Activated T-helper 1 cell treated with anti-CD3 and anti-CD28 coated beads, Interleukin-12 subunit alpha, Interleukin-12 subunit beta, Interleukin-2, Interleukin-4 antibody, amounts not matched to agents 30 ng/mL and 10 ng/mL and 1 ng/mL, durations not matched to agents 14 hours and 24 hours and 36 hours (primary cell): ENCODE results near the gene RAP2C. TPM values are rescaled to one million over a fixed set of nuclear protein-coding genes. Genes with fewer than 3 reads are reported as not detected.
"Not testable (repeated sequence)": the region's sequence is repeated elsewhere in the genome, so short reads cannot be mapped to it uniquely, and the experiment has no call there.

ENCODE experiments used
- DNase-seq: peaks from one replicate; pipeline ENCODE4 v3.0.0; 2021; ENCODE audit warnings: low spot score
- H3K27ac Mint-ChIP-seq: one replicate; pipeline ENCODE4 v1.8.0; 2021; ENCODE audit warnings: mild to moderate bottlenecking, mixed read lengths
- H3K27me3 Mint-ChIP-seq: one replicate; pipeline ENCODE4 v1.8.0; 2022; ENCODE audit warnings: mild to moderate bottlenecking, moderate library complexity, mixed read lengths; ENCODE audit not compliant: insufficient read depth
- H3K36me3 Mint-ChIP-seq: one replicate; pipeline ENCODE4 v1.8.0; 2021; ENCODE audit warnings: low read depth, mixed read lengths
- H3K4me1 Mint-ChIP-seq: one replicate; pipeline ENCODE4 v1.8.0; 2021; ENCODE audit warnings: low read depth, mixed read lengths
- H3K4me3 Mint-ChIP-seq: one replicate; pipeline ENCODE4 v1.8.0; 2021; ENCODE audit warnings: mild to moderate bottlenecking, moderate library complexity, mixed read lengths
- H3K9me3 Mint-ChIP-seq: one replicate; pipeline ENCODE4 v1.8.0; 2021; ENCODE audit warnings: mixed read lengths
- intact Hi-C: fragments of 100-400 bp; cut with micrococcal nuclease; formaldehyde crosslinking; loops from one replicate; pipeline ENCODE4 v1.15.1; 2024
- total RNA-seq: library from RNA; stranded (reverse); gene quantifications from 2 replicates; pipeline ENCODE4 v1.2.3, GENCODE V29; 2022

Gene RAP2C
- total RNA-seq, 1 donor from 2014 or later = 33.8 TPM

DNA sequence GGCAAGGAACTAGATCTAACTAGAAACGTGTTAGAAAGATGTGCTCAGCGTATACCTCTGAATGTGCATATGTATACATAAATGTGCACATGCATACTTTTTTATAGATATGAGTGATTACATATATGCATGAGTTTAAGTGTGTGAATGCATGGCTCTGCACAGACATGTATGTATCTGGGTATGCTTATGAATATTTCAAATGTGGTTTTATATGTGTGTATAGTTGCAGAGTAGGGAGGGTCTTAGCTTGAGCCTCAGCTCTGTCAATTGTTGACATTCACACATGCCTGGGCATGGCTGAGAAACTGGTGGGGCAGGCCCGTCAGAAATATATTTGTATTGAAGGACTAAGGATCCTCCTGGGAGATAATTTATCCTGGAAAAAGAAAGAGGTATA lies 31.1 kb downstream of the RAP2C start:
- no peak for DNase-seq
- Mint-ChIP-seq H3K36me3 (no peaks in the 10 kb centered on the region), H3K27me3 (no peaks in the 10 kb centered on the region), H3K4me3 (no peak overlapping the region), H3K4me1 (no peaks in the 10 kb centered on the region), H3K27ac (no peak overlapping the region), H3K9me3 (no peaks in the 10 kb centered on the region)
- intact Hi-C loops = no loop called here

- no peak for DNase-seq
- Mint-ChIP-seq H3K4me1 (no peaks in the 10 kb centered on the region), H3K27ac (no peak overlapping the region), H3K9me3 (no peaks in the 10 kb centered on the region), H3K4me3 (no peak overlapping the region), H3K36me3 (no peaks in the 10 kb centered on the region), H3K27me3 (no peaks in the 10 kb centered on the region)
- intact Hi-C loops = no loop called here
These were observed 31.8 kb downstream of the RAP2C start for GRCh38 chrX:132187451-132187850.

DNA sequence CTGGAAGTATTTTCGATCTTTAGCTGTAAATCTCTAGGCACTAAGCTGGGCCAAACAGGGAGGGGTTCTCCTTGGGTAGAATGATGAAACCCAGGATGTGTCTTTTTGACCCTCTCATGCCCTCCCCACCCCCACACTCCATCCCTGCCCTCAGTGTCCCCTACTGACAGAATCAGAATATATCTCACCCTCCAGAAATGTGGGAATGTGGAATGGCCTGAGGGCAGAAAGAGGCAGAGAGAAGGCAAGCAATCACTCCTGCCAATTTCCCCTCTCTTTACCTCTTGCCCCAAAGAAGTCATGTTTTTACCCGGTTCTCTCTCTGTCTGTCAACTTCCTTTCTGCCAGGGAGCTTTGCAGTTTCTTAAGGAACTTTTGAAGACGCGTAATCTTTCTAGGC lies 34.4 kb downstream of the RAP2C start:
- H3K27ac Mint-ChIP-seq = no peak overlapping the region
- no peaks in the 10 kb centered on the region for H3K9me3 Mint-ChIP-seq
- H3K4me1 Mint-ChIP-seq = no peaks in the 10 kb centered on the region
- DNase-seq = no peak
- intact Hi-C loops = no loop called here
- no peaks in the 10 kb centered on the region for H3K27me3 Mint-ChIP-seq
- no peak overlapping the region for H3K4me3 Mint-ChIP-seq
- H3K36me3 Mint-ChIP-seq = no peaks in the 10 kb centered on the region

GRCh38 chrX:132181364-132181763 lies 37.9 kb downstream of the RAP2C start:
- no peaks in the 10 kb centered on the region for H3K36me3 Mint-ChIP-seq
- intact Hi-C loops = no loop called here
- no peaks in the 10 kb centered on the region for H3K27me3 Mint-ChIP-seq
- H3K27ac Mint-ChIP-seq = no peak overlapping the region
- DNase-seq = no peak
- no peaks in the 10 kb centered on the region for H3K4me1 Mint-ChIP-seq
- H3K4me3 Mint-ChIP-seq = no peak overlapping the region
- no peaks in the 10 kb centered on the region for H3K9me3 Mint-ChIP-seq

- intact Hi-C loops = no loop called here
- H3K4me1 Mint-ChIP-seq = no peaks in the 10 kb centered on the region
- no peak overlapping the region for H3K27ac Mint-ChIP-seq
- no peak for DNase-seq
- H3K27me3 Mint-ChIP-seq = no peaks in the 10 kb centered on the region
- H3K9me3 Mint-ChIP-seq = no peaks in the 10 kb centered on the region
- no peak overlapping the region for H3K4me3 Mint-ChIP-seq
- no peaks in the 10 kb centered on the region for H3K36me3 Mint-ChIP-seq
These were observed 38.3 kb downstream of the RAP2C start for GRCh38 chrX:132180929-132181328.

DNA sequence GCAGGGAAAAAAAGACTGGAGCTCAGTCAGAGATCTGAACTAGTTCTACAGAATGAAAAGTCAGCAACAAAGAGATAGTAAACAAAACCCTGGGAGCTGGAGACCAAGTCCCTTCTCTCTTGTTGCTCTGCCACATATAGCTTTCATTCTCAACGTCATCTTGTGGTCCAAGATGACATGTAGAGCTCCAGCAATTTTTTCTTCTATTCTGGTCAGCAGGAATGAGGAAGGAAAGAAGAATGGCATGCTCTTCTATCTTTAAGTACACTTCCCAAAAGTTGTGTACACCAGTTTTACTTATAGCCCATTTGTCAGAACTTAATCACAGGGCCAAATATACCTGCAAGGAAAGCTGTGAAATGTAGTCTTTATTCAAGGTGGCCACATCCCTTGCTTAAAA lies 45.6 kb downstream of the RAP2C start:
- Mint-ChIP-seq H3K4me1 (no peaks in the 10 kb centered on the region), H3K36me3 (no peaks in the 10 kb centered on the region), H3K27ac (no peak overlapping the region), H3K4me3 (no peak overlapping the region), H3K27me3 (peaks cover 2% of the 10 kb centered on the region), H3K9me3 (no peaks in the 10 kb centered on the region)
- intact Hi-C loops = no loop called here
- no peak for DNase-seq

DNA sequence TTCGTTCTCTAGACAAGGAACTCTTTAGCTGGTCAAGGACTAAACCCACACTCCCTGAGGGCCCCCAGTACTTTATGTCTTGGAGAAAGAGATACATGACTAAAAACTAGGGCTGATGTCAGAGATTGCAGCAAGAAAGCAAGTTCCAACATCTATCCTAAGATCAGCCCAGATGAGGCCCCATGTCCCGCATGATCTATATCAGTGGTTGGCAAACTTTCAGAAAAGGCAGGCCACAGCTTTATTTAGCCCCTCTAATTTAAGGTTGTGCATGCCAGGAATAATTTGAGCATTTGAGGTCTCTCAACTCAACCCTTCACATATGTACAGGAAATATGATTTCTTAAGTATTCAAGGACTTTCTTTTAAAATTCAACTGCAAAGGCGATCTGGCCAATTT lies 47.4 kb downstream of the RAP2C start:
- H3K9me3 Mint-ChIP-seq = no peaks in the 10 kb centered on the region
- no peaks in the 10 kb centered on the region for H3K36me3 Mint-ChIP-seq
- H3K4me1 Mint-ChIP-seq = no peaks in the 10 kb centered on the region
- intact Hi-C loops = no loop called here
- DNase-seq = no peak
- H3K4me3 Mint-ChIP-seq = no peak overlapping the region
- H3K27me3 Mint-ChIP-seq = peaks cover 2% of the 10 kb centered on the region
- H3K27ac Mint-ChIP-seq = no peak overlapping the region

DNA sequence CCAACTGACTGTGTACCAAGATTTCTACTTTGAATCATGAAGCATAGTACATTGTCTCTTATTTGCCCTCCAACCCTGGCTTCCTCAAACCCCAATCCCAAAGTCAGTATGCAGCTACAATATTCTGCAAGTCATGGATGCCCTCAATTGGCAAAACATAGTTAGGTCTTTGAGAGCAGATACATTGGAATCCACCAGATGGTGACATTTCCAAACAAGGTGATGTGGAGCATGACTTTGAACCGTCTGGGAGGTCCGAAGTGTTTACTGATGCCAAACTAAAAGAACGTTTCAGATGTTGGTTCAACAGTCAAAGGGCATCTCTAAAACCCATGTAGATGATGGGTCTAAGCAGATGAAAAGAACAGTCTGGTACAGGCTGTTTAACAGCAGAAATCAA lies 47.8 kb downstream of the RAP2C start:
- Mint-ChIP-seq H3K4me3 (no peak overlapping the region), H3K4me1 (no peaks in the 10 kb centered on the region), H3K27me3 (peaks cover 2% of the 10 kb centered on the region), H3K36me3 (no peaks in the 10 kb centered on the region), H3K9me3 (no peaks in the 10 kb centered on the region), H3K27ac (no peak overlapping the region)
- intact Hi-C loops = no loop called here
- no peak for DNase-seq

DNA sequence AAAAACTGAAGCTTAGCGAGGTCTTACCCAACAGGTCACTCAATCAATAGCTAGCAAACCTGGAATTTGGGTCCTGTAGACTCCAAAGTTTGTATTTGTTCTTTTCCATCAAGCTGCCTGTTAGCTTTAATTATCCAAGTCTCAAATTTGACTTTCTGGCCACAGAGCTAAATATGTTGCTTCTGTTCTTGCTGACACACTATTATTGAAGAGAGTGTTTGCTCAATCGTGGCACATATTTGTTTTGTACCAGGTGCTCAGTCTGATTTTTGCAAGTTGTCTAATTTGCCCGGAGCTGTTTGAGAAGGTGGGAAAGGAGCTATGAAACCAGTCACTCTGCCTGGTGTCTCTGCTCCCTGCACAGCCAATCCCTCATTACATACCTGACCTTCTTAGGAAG lies 49.7 kb downstream of the RAP2C start:
- no peak overlapping the region for H3K27ac Mint-ChIP-seq

GRCh38 chrX:132165651-132166050 lies 53.6 kb downstream of the RAP2C start:
- H3K27me3 Mint-ChIP-seq = no peaks in the 10 kb centered on the region
- no peaks in the 10 kb centered on the region for H3K36me3 Mint-ChIP-seq
- intact Hi-C loops = no loop called here

More for the DNA sequence above, 49.7 kb downstream of the RAP2C start:
- DNase-seq = no peak
- peaks cover 2% of the 10 kb centered on the region for H3K27me3 Mint-ChIP-seq
- no peaks in the 10 kb centered on the region for H3K4me1 Mint-ChIP-seq
- no peak overlapping the region for H3K4me3 Mint-ChIP-seq
- H3K9me3 Mint-ChIP-seq = no peaks in the 10 kb centered on the region
- intact Hi-C loops = no loop called here
- H3K36me3 Mint-ChIP-seq = no peaks in the 10 kb centered on the region

DNA sequence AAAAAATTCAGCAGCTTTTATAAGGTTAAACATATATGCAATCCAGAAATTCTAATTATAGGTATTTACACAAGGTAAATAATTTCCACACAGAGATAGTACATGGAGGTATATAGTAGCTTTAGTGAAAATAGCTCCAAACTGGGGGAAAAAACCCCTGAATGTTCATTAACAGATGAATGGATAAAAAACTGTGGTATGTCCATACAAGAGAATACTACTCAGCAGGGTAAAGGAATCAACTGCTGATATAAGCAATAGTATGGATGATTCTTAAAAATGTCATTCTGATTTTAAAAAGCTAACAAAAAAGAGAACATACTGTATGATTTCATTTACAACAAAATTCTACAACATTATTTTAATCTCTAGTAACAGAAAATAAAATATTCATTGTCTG lies 54.2 kb downstream of the RAP2C start:
- intact Hi-C loops = no loop called here
- Mint-ChIP-seq H3K36me3 (no peaks in the 10 kb centered on the region), H3K9me3 (no peaks in the 10 kb centered on the region), H3K4me1 (no peaks in the 10 kb centered on the region), H3K4me3 (no peak overlapping the region), H3K27me3 (no peaks in the 10 kb centered on the region), H3K27ac (no peak overlapping the region)
- DNase-seq = no peak

More at GRCh38 chrX:132165651-132166050, 53.6 kb downstream of the RAP2C start:
- DNase-seq = no peak
- Mint-ChIP-seq H3K9me3 (no peaks in the 10 kb centered on the region), H3K4me3 (no peak overlapping the region), H3K4me1 (no peaks in the 10 kb centered on the region), H3K27ac (no peak overlapping the region)

GRCh38 chrX:132163094-132163493 lies 56.2 kb downstream of the RAP2C start:
- H3K27me3 Mint-ChIP-seq, intact Hi-C loops, H3K4me3 Mint-ChIP-seq, H3K9me3 Mint-ChIP-seq, H3K4me1 Mint-ChIP-seq, H3K36me3 Mint-ChIP-seq, H3K27ac Mint-ChIP-seq, DNase-seq: not testable (repeated sequence)

DNA sequence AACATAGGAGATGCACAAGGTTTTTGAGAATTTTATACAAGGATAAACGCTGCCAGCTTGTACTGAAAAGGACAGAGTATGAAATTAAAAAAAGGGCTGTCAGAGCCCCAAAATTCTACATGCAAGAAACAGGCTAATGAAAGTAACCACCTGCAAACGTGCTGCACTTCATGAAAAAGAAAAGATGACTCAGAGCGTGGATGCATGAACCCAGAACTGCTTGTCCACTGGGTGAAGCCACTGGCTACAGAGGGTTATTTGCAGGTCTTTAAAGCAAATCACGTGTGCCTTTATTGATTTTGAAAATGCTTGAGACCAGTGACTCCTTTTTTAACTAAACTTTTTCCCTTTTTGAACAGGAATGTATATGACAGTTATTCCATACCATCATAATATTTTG lies 66.1 kb downstream of the RAP2C start:
- Mint-ChIP-seq H3K9me3 (no peaks in the 10 kb centered on the region), H3K4me1 (no peaks in the 10 kb centered on the region), H3K27me3 (peaks cover 3% of the 10 kb centered on the region), H3K4me3 (no peak overlapping the region), H3K36me3 (no peaks in the 10 kb centered on the region), H3K27ac (no peak overlapping the region)
- DNase-seq = no peak
- intact Hi-C loops = no loop called here
